ENCODE measurements around the gene GRHL3.

Gene GRHL3

GRCh38 chr1:24301785-24302175, 17.4 kb upstream of the GRHL3 start:
- ATAC-seq (no peak), DNase-seq (no peak)
- Mint-ChIP-seq H3K27ac (no peak overlapping the region), H3K4me1 (no peaks in the 10 kb centered on the region), H3K27me3 (peaks cover 50% of the 10 kb centered on the region), H3K4me3 (no peak overlapping the region), H3K9me3 (no peaks in the 10 kb centered on the region)

GRCh38 chr1:24302209-24302611, 16.9 kb upstream of the GRHL3 start:
- Mint-ChIP-seq H3K27me3 (peaks cover 51% of the 10 kb centered on the region), H3K27ac (no peak overlapping the region), H3K9me3 (no peaks in the 10 kb centered on the region), H3K4me1 (no peaks in the 10 kb centered on the region), H3K4me3 (no peak overlapping the region)
- DNase-seq (no peak), ATAC-seq (no peak)

GRCh38 chr1:24303600-24303999, 15.6 kb upstream of the GRHL3 start:
- Mint-ChIP-seq H3K9me3 (no peaks in the 10 kb centered on the region), H3K4me3 (no peak overlapping the region), H3K27me3 (peaks cover 42% of the 10 kb centered on the region), H3K27ac (no peak overlapping the region), H3K4me1 (no peaks in the 10 kb centered on the region)
- ATAC-seq (no peak), DNase-seq (no peak)

- no peak overlapping the region for H3K27ac Mint-ChIP-seq
- ATAC-seq, result no peak
- no peaks in the 10 kb centered on the region for H3K4me1 Mint-ChIP-seq
- no peak for DNase-seq
- H3K9me3 Mint-ChIP-seq, result no peaks in the 10 kb centered on the region
- peaks cover 41% of the 10 kb centered on the region for H3K27me3 Mint-ChIP-seq
- no peak overlapping the region for H3K4me3 Mint-ChIP-seq
These were observed 14.4 kb upstream of the GRHL3 start for GRCh38 chr1:24304763-24305162.

GRCh38 chr1:24308365-24309015, 10.7 kb upstream of the GRHL3 start:
- Mint-ChIP-seq H3K27ac (no peak overlapping the region), H3K9me3 (no peaks in the 10 kb centered on the region), H3K27me3 (peaks cover 39% of the 10 kb centered on the region), H3K4me1 (no peaks in the 10 kb centered on the region), H3K4me3 (no peak overlapping the region)
- ATAC-seq (no peak), DNase-seq (no peak)

GRCh38 chr1:24309762-24310485, 9.2 kb upstream of the GRHL3 start:
- DNase-seq, result no peak
- ATAC-seq, result peak; percentile 75
- H3K4me1 Mint-ChIP-seq, result no peaks in the 10 kb centered on the region
- H3K27ac Mint-ChIP-seq, result no peak overlapping the region
- no peak overlapping the region for H3K4me3 Mint-ChIP-seq
- peaks cover 34% of the 10 kb centered on the region for H3K27me3 Mint-ChIP-seq
- H3K9me3 Mint-ChIP-seq, result no peaks in the 10 kb centered on the region

GRCh38 chr1:24311234-24311633, 7.9 kb upstream of the GRHL3 start:
- no peak overlapping the region for H3K4me3 Mint-ChIP-seq
- peaks cover 33% of the 10 kb centered on the region for H3K27me3 Mint-ChIP-seq
- DNase-seq (no peak), ATAC-seq (no peak)
- H3K27ac Mint-ChIP-seq, result no peak overlapping the region
- no peaks in the 10 kb centered on the region for H3K9me3 Mint-ChIP-seq
- H3K4me1 Mint-ChIP-seq, result no peaks in the 10 kb centered on the region

- H3K27ac Mint-ChIP-seq, result no peak overlapping the region
These were observed 7.4 kb upstream of the GRHL3 start for GRCh38 chr1:24311741-24312140.

GRCh38 chr1:24315391-24315790, 3.8 kb upstream of the GRHL3 start:
- DNase-seq (no peak), ATAC-seq (no peak)
- H3K27me3 Mint-ChIP-seq, result peaks cover 53% of the 10 kb centered on the region
- no peak overlapping the region for H3K4me3 Mint-ChIP-seq
- H3K4me1 Mint-ChIP-seq, result peaks cover 21% of the 10 kb centered on the region
- no peak overlapping the region for H3K27ac Mint-ChIP-seq
- no peaks in the 10 kb centered on the region for H3K9me3 Mint-ChIP-seq

More at GRCh38 chr1:24311741-24312140, 7.4 kb upstream of the GRHL3 start:
- ATAC-seq (no peak), DNase-seq (no peak)
- no peaks in the 10 kb centered on the region for H3K4me1 Mint-ChIP-seq
- peaks cover 34% of the 10 kb centered on the region for H3K27me3 Mint-ChIP-seq
- H3K9me3 Mint-ChIP-seq, result no peaks in the 10 kb centered on the region
- H3K4me3 Mint-ChIP-seq, result no peak overlapping the region

- no peak for ATAC-seq
- H3K9me3 Mint-ChIP-seq, result no peaks in the 10 kb centered on the region
- no peak overlapping the region for H3K27ac Mint-ChIP-seq
- no peak overlapping the region for H3K4me3 Mint-ChIP-seq
- peaks cover 66% of the 10 kb centered on the region for H3K27me3 Mint-ChIP-seq
- DNase-seq, result no peak
- peaks cover 34% of the 10 kb centered on the region for H3K4me1 Mint-ChIP-seq
These were observed 2.5 kb upstream of the GRHL3 start for GRCh38 chr1:24316645-24317044.

- DNase-seq (no peak), ATAC-seq (no peak)
- peaks cover 38% of the 10 kb centered on the region for H3K4me1 Mint-ChIP-seq
- no peaks in the 10 kb centered on the region for H3K9me3 Mint-ChIP-seq
- H3K4me3 Mint-ChIP-seq, result no peak overlapping the region
- no peak overlapping the region for H3K27ac Mint-ChIP-seq
- H3K27me3 Mint-ChIP-seq, result peaks cover 70% of the 10 kb centered on the region
These were observed 2.1 kb upstream of the GRHL3 start for GRCh38 chr1:24317081-24317480.

GRCh38 chr1:24317956-24318614, 1.1 kb upstream of the GRHL3 start:
- Mint-ChIP-seq H3K4me3 (no peak overlapping the region), H3K27me3 (peaks cover 80% of the 10 kb centered on the region), H3K4me1 (peaks cover 48% of the 10 kb centered on the region), H3K27ac (no peak overlapping the region), H3K9me3 (no peaks in the 10 kb centered on the region)
- DNase-seq, result no peak
- ATAC-seq, result no peak

- Mint-ChIP-seq H3K4me1 (peaks cover 50% of the 10 kb centered on the region), H3K27ac (no peak overlapping the region), H3K4me3 (peak overlapping the region; percentile 31 to 71), H3K27me3 (peaks cover 87% of the 10 kb centered on the region), H3K9me3 (no peaks in the 10 kb centered on the region)
- DNase-seq, result no peak
- ATAC-seq, result no peak
These were observed 394 bp upstream of the GRHL3 start for GRCh38 chr1:24318615-24319311.

- H3K27me3 Mint-ChIP-seq, result peaks cover 99% of the 10 kb centered on the region
- H3K9me3 Mint-ChIP-seq, result no peaks in the 10 kb centered on the region
- H3K4me1 Mint-ChIP-seq, result peaks cover 50% of the 10 kb centered on the region
- H3K4me3 Mint-ChIP-seq, result no peak overlapping the region
- no peak overlapping the region for H3K27ac Mint-ChIP-seq
- DNase-seq (no peak), ATAC-seq (no peak)
These were observed 805 bp downstream of the GRHL3 start for GRCh38 chr1:24319962-24320361.

GRCh38 chr1:24321126-24321525, 2.0 kb downstream of the GRHL3 start:
- peaks cover 50% of the 10 kb centered on the region for H3K4me1 Mint-ChIP-seq
- no peak overlapping the region for H3K27ac Mint-ChIP-seq
- ATAC-seq (no peak), DNase-seq (peak in 1 of 2 donors; percentile 24)
- H3K9me3 Mint-ChIP-seq, result no peaks in the 10 kb centered on the region
- H3K27me3 Mint-ChIP-seq, result peaks cover 99% of the 10 kb centered on the region
- H3K4me3 Mint-ChIP-seq, result peak overlapping the region; percentile 79 to 95

All from stimulated activated naive CD8-positive, alpha-beta T cell treated with anti-CD3 and anti-CD28 coated beads, Interleukin-15, amount 100 ng/mL, for 72 hours (primary cell).